Body of pancreas (tissue), 4 donors: ENCODE results near the gene ADAMTS7.

Source experiments
- CTCF ChIP-seq, 7 experiments: fragments of 450-650 bp in 4 of 7; fragments of 200-600 bp in 3 of 7; sonication (generic) in 3 of 7; IDR thresholded peaks; one replicate each; pipeline ENCODE4 v1.5.1; 2016 to 2019; ENCODE audit warnings: antibody characterized with exemption in 7 of 7
- POLR2A ChIP-seq, 3 donors: fragments of 450-650 bp; IDR thresholded peaks; one replicate each; pipeline ENCODE4 v1.6.1; 2016; ENCODE audit warnings: antibody characterized with exemption in 3 of 3, mild to moderate bottlenecking in 2 of 3

GRCh38 chr15:78840661-78841375 lies 29.6 kb upstream of the ADAMTS7 start:
- TF ChIP-seq CTCF (IDR thresholded peaks at IDR 0.05) (no peak), POLR2A (IDR thresholded peaks at IDR 0.05) (no peak)
